GM18511 (cell line): ENCODE results near the gene NOP14.
"Not testable (repeated sequence)": the region's sequence is repeated elsewhere in the genome, so short reads cannot be mapped to it uniquely, and the experiment has no call there.

Source experiments
- ATAC-seq: cut with Tn5 transposase; IDR thresholded peaks from one replicate; pipeline ENCODE4 v1.9.1; 2021; ENCODE audit warnings: mild to moderate bottlenecking, moderate library complexity; ENCODE audit not compliant: unreplicated experiment

Gene NOP14

GRCh38 chr4:2932951-2933565 is 30.1 kb downstream of the NOP14 start:
- ATAC-seq: no peak

DNA sequence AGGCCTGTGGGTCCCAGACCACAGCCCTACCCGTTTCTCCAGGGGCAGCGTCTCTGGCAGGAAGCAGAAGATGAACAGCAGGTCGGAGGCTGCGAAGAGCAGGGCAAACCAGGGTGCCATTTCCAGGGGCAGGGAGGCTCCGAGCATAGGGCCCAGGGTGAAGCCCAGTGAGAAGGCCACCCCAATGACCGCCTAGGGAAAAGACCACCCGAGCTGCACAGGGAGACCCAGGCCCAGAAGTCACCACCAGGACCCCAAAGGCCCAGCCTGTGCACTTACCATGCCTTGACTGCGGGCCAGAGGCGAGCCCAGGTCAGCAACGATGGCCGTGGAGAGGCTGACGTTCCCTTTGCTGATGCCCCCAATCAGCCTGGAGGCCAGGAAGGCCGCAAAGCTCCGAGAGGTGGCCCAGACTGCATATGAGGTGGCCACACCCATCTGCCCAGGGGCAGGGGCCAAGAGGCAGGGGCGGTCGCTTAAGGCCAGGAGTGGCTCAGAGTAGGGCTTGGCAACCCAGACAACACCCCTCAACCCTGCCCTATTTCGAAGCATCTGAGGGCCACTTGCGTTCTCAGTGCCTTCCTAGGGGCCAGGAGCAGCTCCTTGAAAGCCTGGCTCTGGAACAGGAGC is 30.8 kb downstream of the NOP14 start:
- ATAC-seq: no peak

DNA sequence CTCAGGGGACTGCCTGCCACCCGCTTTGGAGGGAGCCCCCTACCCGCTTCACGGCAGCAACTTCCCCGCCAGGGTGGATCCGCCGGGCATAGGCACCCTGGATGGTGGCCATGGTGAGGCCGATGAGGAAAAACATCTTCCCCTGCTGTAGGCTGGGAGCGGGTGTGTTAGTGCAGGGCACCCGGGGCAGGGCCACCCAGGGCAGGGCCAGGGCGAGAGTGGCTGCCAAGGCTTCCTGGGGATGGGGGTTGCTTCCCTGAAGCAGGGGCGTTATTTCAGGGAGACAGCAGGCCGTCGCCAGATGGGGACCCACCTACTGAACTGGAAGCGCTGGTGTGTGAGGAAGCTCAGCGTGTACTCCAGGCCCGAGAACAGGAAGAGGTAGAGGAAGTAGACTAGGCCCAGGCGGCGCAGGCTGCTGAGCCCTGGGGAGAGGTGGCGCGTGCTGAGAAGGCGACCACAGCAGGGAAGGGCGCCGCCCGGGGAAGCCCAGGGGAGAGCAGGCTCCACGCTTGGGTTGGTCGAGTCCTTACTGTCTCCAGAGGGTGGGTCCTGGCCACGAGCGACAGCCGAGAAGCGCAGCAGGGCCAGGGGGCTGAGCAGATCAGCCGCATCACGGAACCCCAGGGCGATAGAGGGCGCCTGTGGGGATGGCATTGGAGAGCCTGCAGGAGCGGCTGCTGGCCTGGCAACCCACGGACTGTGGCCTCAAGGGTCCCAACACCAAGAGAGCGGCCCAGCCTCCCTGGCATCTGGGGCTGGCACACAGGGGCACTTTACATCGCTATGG is 31.5 kb downstream of the NOP14 start:
- peak; percentile 45 for ATAC-seq

DNA sequence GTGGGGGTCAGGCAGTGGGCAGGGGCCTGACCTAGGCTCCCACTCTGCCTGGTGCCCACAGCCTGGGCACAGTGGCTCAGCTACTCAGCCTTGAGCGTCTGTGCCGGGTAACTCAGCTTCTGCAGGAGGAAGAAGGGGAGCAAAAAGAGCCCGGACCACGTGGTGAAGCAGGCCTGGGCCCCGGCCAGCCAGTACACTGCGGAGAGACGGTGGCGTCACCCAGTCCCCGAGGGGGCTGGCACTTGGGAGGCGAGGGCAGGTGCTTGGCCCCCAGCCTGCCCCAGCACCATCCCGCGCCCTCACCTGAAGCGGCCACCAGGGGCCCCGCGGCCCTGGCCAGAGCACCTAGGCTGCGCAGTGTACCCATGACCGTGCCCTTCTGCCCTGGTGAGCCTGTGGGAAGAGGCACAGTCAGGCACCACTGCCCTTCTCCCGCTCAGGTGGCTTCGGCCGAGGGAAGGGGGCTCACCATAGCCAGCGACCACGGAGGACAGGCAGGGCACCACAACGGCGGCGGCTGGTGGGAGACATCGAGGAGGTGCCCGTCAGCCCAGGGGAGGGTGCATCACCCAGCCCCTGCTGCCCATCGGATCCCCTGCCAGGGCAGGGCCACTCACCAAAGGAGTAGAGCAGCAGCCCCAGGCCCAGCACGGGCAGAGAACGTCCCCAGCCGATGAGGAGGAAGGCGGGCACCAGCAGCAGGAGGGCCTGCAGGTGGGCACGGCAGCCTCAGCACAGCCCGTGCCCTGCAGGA is 32.3 kb downstream of the NOP14 start:
- no peak for ATAC-seq

GRCh38 chr4:2930135-2930757 is 33.0 kb downstream of the NOP14 start:
- no peak for ATAC-seq

DNA sequence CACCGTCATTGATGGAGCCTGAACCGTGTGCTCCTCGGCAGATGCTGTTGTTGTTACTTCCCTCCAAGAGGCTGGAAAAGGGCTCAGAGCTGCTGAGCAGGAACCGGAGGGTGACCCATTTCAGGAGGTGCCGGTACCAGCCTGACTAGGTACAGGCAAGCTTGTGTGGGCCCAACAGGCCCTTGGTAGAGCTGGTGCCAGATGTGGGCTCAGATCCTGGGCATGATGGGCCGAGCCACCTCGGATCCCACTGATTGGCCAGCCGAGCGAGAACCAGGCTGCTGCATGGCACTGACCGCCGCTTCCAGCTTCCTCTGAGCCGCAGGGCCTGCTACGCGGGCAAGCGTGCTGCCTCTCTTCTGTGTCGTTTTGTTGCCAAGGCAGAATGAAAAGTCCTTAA is 33.7 kb downstream of the NOP14 start:
- no peak for ATAC-seq

DNA sequence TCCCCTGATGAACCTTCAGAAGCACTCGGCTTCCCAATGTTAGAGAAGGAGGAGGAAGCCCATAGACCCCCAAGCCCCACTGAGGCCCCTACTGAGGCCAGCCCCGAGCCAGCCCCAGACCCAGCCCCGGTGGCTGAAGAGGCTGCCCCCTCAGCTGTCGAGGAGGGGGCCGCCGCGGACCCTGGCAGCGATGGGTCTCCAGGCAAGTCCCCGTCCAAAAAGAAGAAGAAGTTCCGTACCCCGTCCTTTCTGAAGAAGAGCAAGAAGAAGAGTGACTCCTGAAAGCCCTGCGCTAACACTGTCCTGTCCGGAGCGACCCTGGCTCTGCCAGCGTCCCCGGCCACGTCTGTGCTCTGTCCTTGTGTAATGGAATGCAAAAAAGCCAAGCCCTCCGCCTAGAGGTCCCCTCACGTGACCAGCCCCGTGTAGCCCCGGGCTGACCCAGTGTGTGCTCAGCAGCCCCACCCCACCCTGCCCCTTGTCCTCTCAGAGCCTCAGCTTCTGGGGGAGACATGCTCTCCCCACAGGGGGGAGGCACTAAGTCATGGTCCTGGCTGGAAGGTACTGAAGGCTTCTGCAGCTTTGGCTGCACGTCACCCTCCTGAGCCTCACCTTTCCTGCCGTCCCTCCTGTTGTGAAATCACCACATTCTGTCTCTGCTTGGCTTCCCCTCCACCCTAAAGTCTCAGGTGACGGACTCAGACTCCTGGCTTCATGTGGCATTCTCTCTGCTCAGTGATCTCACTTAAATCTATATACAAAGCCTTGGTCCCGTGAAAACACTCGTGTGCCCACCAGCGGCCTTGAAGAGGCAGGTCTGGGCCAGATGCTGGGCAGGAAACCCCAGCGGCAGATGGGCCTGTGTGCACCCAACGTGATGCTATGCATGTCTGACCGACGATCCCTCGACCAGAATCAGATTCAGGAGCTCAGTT is 34.7 kb downstream of the NOP14 start:
- ATAC-seq: no peak

- ATAC-seq: no peak
Measured at GRCh38 chr4:2927696-2928075, 35.5 kb downstream of the NOP14 start.

DNA sequence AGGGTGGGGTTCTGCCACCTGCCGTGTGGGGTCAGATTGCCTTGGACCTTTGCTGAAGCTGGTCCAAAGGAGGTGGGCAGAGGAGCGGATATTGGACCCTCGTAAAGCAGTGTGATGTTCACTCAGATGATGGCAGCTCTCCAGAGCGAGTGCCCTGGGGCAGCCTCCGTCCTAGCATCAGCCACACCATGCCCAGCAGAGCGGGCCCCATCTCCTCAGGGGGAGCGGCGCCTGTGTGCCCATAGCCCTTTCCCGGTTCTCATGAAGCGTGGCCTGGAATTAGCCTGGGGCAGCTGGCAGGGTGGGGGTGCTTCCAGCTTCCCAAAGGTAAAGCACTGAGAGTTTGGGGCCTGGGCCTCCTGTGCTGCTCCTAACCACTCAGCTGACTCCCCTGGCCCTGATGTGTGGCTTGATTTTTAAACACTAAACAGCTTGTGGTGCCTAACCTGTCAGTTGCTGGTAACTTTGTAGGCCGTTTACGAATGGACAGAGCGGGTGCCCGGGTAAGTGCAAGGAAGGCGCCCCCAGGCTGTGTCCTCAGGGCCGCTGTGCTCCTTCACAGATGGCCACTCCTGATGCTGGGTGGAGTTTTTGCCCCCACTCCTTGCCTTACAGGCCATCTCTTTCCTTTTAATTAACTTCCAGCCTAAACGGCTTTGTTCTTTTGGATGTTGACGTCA is 36.0 kb downstream of the NOP14 start:
- ATAC-seq: no peak

DNA sequence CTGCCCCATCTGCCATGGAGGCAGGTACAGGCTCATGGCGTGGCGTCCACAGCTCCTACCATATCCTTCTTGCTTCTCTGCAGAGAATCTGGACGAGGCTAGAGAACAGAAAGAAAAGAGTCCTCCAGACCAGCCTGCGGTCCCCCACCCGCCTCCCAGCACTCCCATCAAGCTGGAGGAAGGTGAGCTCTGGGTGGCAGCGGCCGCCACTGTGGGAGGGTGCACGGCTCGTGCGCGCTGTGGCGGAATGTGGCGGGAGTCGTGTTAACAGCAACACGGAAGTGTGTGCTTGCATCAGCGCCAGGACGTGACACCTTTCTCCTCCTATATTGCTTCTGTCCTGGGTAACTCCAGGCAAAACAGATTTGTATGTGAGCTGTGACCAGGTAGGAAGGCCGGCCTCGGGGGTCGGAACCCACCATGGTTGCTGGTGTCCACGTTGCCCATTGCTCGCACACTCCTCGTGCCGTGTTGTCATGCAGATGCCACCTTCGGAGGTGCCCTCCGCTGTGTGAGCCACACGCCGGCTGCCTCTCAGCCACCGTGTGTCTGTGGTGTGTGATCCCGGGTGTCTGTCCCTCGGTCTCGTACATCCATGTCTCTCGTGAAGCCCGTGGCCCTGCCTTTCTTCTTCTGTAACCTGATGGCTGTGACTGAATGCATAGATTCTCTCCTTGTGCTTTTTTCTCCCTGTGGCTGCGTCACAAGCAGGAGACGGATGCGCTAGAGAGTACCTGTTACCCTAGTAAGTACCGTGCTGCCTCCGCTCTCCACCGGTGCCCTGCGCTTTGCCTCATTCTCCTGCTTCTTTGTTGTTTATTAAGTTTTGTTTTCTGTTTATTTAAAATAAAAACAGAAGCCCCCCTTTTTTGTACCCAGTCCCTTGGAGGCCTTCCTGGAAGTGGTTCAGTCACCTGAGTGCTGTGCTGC is 37.0 kb downstream of the NOP14 start:
- no peak for ATAC-seq

- ATAC-seq: no peak
Measured at GRCh38 chr4:2925496-2925895, 37.7 kb downstream of the NOP14 start.

GRCh38 chr4:2924765-2925301 is 38.4 kb downstream of the NOP14 start:
- no peak for ATAC-seq

DNA sequence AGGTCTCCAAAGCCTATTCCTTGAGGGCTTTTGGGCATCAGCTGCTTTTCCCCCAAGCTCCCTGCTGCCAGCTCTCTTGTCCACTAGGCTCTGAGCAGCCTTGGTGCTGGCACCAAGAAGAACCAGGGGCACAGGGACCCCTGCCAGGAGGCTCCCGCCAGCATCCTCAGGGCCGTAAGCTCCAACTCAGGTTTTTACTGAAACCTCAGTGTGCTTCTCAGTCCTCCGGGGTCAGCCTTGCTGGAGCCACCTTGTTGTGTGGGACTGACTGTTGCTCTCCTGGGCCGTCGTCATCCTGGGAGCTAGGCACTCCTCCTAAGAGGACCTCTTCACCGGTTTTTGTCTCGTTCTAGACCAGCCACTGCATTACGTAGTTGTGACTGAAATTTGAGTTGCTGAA is 38.9 kb downstream of the NOP14 start:
- ATAC-seq: no peak

GRCh38 chr4:2923668-2924173 is 39.5 kb downstream of the NOP14 start:
- ATAC-seq: no peak

DNA sequence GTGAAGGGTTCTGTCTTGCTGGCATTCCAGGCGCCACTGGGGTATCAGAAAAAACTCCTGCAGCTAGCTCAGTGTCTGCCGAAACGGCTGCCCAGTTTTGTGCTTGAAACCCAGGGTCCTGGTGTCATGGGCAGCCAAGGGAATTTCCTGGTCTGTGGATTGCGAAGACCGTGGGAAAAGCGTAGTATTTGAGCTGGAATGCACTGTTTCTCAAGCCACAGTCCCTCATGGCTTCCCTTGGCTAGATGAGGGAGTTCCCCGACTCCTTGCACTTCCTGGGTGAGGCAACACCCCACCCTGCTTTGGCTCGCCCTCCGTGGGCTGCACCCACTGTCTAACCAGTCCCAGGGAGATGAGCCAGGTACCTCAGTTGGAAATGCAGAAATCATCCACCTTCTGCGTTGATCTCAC is 40.1 kb downstream of the NOP14 start:
- ATAC-seq: no peak

GRCh38 chr4:2922453-2923101 is 40.6 kb downstream of the NOP14 start:
- ATAC-seq: not testable (repeated sequence)

GRCh38 chr4:2918714-2919113 is 44.5 kb downstream of the NOP14 start:
- not testable (repeated sequence) for ATAC-seq
